ENCODE results near the gene ATP5ME. TPM values are rescaled to one million over a fixed set of nuclear protein-coding genes. Genes with fewer than 3 reads are reported as not detected.

Gene ATP5ME, protein sequence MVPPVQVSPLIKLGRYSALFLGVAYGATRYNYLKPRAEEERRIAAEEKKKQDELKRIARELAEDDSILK
- total RNA-seq (2022) (355 and 389 TPM in 2 replicates), Bru-seq, nascent RNA (percentile 89 among the genes with signal in this experiment), BruChase-seq, experiment 1, labeled RNA remaining after a 6-hour chase (percentile 80 among the genes with signal in this experiment), BruChase-seq, experiment 2, labeled RNA remaining after a 2-hour chase (percentile 78 among the genes with signal in this experiment)
- long read RNA-seq, transcript ATP5ME-202 (3 exons, 300 nt): minor isoform, 5 of 573 reads
- long read RNA-seq, transcript ATP5ME-201 (4 exons, 365 nt): major isoform, 555 of 573 reads
- long read RNA-seq, partial matches to known transcripts: 5 of 573 reads
- long read RNA-seq, other reads (novel, unspliced or antisense): 5 of 573 reads

DNA sequence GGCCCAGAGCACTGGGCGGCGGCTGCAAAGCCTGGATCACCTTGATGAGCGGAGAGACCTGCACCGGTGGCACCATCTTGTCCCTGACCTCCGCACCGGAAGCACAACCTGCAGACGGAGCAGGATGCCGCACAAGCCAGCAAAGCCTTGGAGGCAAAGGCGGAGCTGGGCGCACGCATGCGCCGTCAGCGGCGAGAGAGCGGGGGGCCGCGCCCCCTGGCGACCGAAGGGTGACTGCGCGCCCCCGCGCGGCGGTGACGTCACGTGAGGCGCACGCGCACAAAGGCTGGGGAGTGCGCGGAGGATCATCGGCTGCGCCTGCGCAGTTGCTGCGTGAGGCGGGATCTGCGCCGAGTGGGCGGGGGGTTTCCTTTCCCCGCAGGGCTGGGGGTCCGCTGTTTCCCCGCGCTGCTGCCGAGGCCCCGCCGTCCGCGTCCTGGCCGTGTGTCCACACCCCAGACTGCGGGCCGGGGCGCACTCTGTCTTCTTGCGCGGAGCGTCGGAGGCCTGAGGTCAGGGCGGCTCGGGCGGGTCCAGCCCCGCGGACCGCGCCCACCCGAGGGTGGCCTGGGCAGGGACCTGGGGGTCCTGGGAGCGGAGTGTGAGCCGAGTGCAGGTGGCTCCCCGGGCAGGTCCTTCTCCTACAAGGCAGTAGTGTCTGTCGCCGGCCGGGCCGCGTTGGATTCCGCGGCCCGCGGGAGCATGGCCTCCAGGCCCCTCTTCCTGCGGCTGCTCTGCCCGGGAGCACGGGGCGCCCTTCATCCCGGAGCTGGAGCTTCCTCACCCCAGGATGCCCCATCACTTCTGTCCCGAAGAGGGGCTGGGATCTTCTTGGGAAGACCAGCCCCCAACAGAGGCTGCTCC lies at the start of gene ATP5ME, which contains the start of gene MYL5:
Gene ATP5ME (minus strand): TSS at position 105 of the 864 bp plus-strand sequence. CDS start 29 bp downstream, at position 76.
Gene MYL5 (plus strand): TSS at position 371 of the 864 bp plus-strand sequence. CDS start 3,485 bp downstream, outside the sequence.
- H3K4me1 Mint-ChIP-seq (ENCODE audit: insufficient read depth, unreplicated experiment): peaks cover 14% of the 10 kb centered on the region
- peak; percentile 96 for DNase-seq (ENCODE audit: unreplicated experiment)
- no peaks in the 10 kb centered on the region for H3K27me3 Mint-ChIP-seq (ENCODE audit: insufficient read depth, unreplicated experiment)
- POLR2A ChIA-PET: interaction anchor here (0.6 to 2.8 kb wide), 15 partner anchors 9 to 202 kb away, joined by 3 to 23 read pairs (median 6); no protein-coding TSS in a partner anchor
- H3K36me3 Mint-ChIP-seq (ENCODE audit: insufficient read depth, unreplicated experiment): peaks cover 48% of the 10 kb centered on the region
- peak within 1 kb of the TSS; percentile 82 for H3K27ac Mint-ChIP-seq (ENCODE audit: low read depth, unreplicated experiment)
- TF ChIP-seq, protein P1, sequence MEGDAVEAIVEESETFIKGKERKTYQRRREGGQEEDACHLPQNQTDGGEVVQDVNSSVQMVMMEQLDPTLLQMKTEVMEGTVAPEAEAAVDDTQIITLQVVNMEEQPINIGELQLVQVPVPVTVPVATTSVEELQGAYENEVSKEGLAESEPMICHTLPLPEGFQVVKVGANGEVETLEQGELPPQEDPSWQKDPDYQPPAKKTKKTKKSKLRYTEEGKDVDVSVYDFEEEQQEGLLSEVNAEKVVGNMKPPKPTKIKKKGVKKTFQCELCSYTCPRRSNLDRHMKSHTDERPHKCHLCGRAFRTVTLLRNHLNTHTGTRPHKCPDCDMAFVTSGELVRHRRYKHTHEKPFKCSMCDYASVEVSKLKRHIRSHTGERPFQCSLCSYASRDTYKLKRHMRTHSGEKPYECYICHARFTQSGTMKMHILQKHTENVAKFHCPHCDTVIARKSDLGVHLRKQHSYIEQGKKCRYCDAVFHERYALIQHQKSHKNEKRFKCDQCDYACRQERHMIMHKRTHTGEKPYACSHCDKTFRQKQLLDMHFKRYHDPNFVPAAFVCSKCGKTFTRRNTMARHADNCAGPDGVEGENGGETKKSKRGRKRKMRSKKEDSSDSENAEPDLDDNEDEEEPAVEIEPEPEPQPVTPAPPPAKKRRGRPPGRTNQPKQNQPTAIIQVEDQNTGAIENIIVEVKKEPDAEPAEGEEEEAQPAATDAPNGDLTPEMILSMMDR (IDR thresholded peaks at IDR 0.05; ENCODE audit: unreplicated experiment): peak; percentile 84
- H3K4me3 Mint-ChIP-seq (ENCODE audit: unreplicated experiment): peak within 1 kb of the TSS; percentile 83
- no peaks in the 10 kb centered on the region for H3K9me3 Mint-ChIP-seq (ENCODE audit: unreplicated experiment)
- CTCF ChIA-PET: interaction anchor here (0.6 to 2.9 kb wide), 9 partner anchors 10 to 71 kb away, joined by 3 to 14 read pairs (median 3); no protein-coding TSS in a partner anchor
- TSS peak; percentile 43 for BruUV-seq (replicated peaks)
- intact Hi-C loops (cut with micrococcal nuclease): loop anchor here (1.0 to 10.0 kb wide), 2 partner anchors 72 to 200 kb away; no protein-coding TSS in a partner anchor

DNA sequence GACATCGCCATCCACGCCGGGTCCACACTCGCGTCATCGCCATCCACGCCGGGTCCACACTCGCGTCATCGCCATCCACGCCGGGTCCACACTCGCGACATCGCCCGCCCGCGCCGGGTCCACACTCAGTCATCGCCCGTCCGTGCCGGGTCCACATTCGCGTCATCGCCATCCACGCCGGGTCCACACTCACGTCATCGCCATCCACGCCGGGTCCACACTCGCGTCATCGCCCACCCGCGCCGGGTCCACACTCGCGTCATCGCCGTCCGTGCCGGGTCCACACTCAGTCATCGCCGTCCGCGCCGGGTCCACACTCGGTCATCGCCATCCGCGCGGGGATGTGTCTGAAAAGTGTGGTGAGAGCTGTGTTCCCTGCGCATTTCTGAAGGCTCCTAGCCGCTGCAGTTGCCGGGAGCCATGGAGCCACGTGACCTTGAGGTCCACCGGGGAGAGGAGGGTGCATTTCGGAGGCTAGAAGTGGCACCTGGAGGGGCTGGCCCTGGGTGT lies 48.8 kb upstream of the ATP5ME start:
- BruUV-seq (replicated peaks): no TSS peak
- TF ChIP-seq, protein P1 (IDR thresholded peaks at IDR 0.05; ENCODE audit: unreplicated experiment): no peak
- peaks cover 23% of the 10 kb centered on the region for H3K36me3 Mint-ChIP-seq (ENCODE audit: insufficient read depth, unreplicated experiment)
- intact Hi-C loops (cut with micrococcal nuclease): no loop called here
- H3K4me3 Mint-ChIP-seq (ENCODE audit: unreplicated experiment): no peak overlapping the region
- H3K27ac Mint-ChIP-seq (ENCODE audit: low read depth, unreplicated experiment): peak overlapping the region; percentile 63
- ChIA-PET POLR2A (no interaction called here), CTCF (interaction anchor here (0.7 kb wide), 2 partner anchors 15 to 19 kb away, joined by 4 read pairs; no protein-coding TSS in a partner anchor)
- H3K27me3 Mint-ChIP-seq (ENCODE audit: insufficient read depth, unreplicated experiment): no peaks in the 10 kb centered on the region
- peaks cover 32% of the 10 kb centered on the region for H3K4me1 Mint-ChIP-seq (ENCODE audit: insufficient read depth, unreplicated experiment)
- H3K9me3 Mint-ChIP-seq (ENCODE audit: unreplicated experiment): no peaks in the 10 kb centered on the region
- DNase-seq (ENCODE audit: unreplicated experiment): no peak

DNA sequence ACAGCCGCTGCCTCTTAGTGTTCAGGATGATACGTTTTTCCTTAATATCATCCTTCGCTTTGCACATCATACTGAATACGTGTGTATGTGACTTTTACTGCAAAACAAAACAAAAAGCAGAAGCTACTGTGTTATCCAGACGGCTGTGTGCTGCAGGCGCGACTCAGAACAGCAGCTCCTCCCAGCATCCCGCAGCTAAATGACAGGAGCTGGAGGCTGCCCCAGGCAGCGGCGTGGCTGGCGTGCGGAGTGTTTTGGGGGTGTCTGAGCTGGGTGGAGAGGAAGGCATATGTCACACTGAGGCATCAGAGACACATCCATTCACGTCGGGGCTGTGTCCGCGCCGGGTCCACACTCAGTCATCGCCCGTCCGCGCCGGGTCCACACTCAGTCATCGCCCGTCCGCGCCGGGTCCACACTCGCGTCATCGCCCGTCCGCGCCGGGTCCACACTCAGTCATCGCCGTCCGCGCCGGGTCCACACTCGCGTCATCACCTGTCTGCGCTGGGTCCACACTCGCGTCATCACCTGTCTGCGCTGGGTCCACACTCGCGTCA lies 48.2 kb upstream of the ATP5ME start:
- ChIA-PET POLR2A (no interaction called here), CTCF (no interaction called here)
- BruUV-seq (replicated peaks): no TSS peak
- TF ChIP-seq, protein P1 (IDR thresholded peaks at IDR 0.05; ENCODE audit: unreplicated experiment): no peak
- H3K9me3 Mint-ChIP-seq (ENCODE audit: unreplicated experiment): no peaks in the 10 kb centered on the region
- no peak for DNase-seq (ENCODE audit: unreplicated experiment)
- no peaks in the 10 kb centered on the region for H3K27me3 Mint-ChIP-seq (ENCODE audit: insufficient read depth, unreplicated experiment)
- intact Hi-C loops (cut with micrococcal nuclease): no loop called here
- H3K4me1 Mint-ChIP-seq (ENCODE audit: insufficient read depth, unreplicated experiment): peaks cover 36% of the 10 kb centered on the region
- no peak overlapping the region for H3K27ac Mint-ChIP-seq (ENCODE audit: low read depth, unreplicated experiment)
- H3K4me3 Mint-ChIP-seq (ENCODE audit: unreplicated experiment): no peak overlapping the region
- peaks cover 18% of the 10 kb centered on the region for H3K36me3 Mint-ChIP-seq (ENCODE audit: insufficient read depth, unreplicated experiment)
